Keratinocyte (primary cell): ENCODE data around the gene DIP2C. TPM values are rescaled to one million over a fixed set of nuclear protein-coding genes. Genes with fewer than 3 reads are reported as not detected.

Experiments used
- DNase-seq: peaks from one replicate; pipeline ENCODE4 v3.0.0-alpha.2; 2011; ENCODE audit warnings: low read depth, missing footprints, low spot score
- FAIRE-seq: peaks from 2 replicates; lab custom pipeline; 2011; peaks lifted over from hg19 to GRCh38; lab: Jason Lieb, UNC
- H2AFZ ChIP-seq: 2 replicates; pipeline ENCODE4 v1.6.0; 2012; ENCODE audit warnings: low read length, control low read depth, inconsistent platforms; ENCODE audit not compliant: control insufficient read depth
- H3K27ac ChIP-seq: 2 replicates; pipeline ENCODE4 v1.5.1; 2011; ENCODE audit warnings: low read length; ENCODE audit not compliant: control insufficient read depth, insufficient read depth
- H3K27me3 ChIP-seq: 3 replicates; pipeline ENCODE4 v1.6.0; 2011; ENCODE audit warnings: low read length; ENCODE audit not compliant: control insufficient read depth, insufficient read depth; ENCODE audit errors: extremely low read depth
- H3K36me3 ChIP-seq, 2 experiments: 2 replicates in 1 of 2; 3 replicates in 1 of 2; pipeline ENCODE4 v1.5.1; 2011; ENCODE audit warnings: low read length in 2 of 2, mild to moderate bottlenecking in 1 of 2; ENCODE audit not compliant: control insufficient read depth in 2 of 2, insufficient read depth in 2 of 2; ENCODE audit errors: extremely low read depth in 1 of 2
- H3K4me1 ChIP-seq: 3 replicates; pipeline ENCODE4 v1.5.1; 2011; ENCODE audit warnings: low read length; ENCODE audit not compliant: control insufficient read depth, insufficient read depth; ENCODE audit errors: extremely low read depth
- H3K4me2 ChIP-seq: 3 replicates; pipeline ENCODE4 v1.6.0; 2011; ENCODE audit warnings: low read depth, low read length; ENCODE audit not compliant: control insufficient read depth, insufficient read depth; ENCODE audit errors: extremely low read depth
- H3K4me3 ChIP-seq, 3 experiments: fragments of 200-600 bp in 1 of 3; sonication (generic) in 1 of 3; 2 replicates in 2 of 3; 3 replicates in 1 of 3; pipeline ENCODE4 v1.5.1; 2011 to 2016; ENCODE audit warnings: low read length in 3 of 3, mild to moderate bottlenecking in 3 of 3, control low read depth in 2 of 3, inconsistent platforms in 1 of 3, low read depth in 1 of 3, mixed read lengths in 1 of 3, mixed run types in 1 of 3, moderate library complexity in 1 of 3; ENCODE audit not compliant: control insufficient read depth in 2 of 3, insufficient read depth in 2 of 3; ENCODE audit errors: extremely low read depth in 1 of 3
- H3K79me2 ChIP-seq: 2 replicates; pipeline ENCODE4 v1.6.0; 2012; ENCODE audit warnings: low read length; ENCODE audit not compliant: control insufficient read depth, insufficient read depth
- H3K9ac ChIP-seq: 3 replicates; pipeline ENCODE4 v1.6.0; 2011; ENCODE audit warnings: low read length; ENCODE audit not compliant: control insufficient read depth, insufficient read depth; ENCODE audit errors: extremely low read depth
- H3K9me1 ChIP-seq: 3 replicates; pipeline ENCODE4 v1.6.0; 2011; ENCODE audit warnings: low read length; ENCODE audit not compliant: control insufficient read depth, insufficient read depth; ENCODE audit errors: extremely low read depth
- H3K9me3 ChIP-seq: 2 replicates; pipeline ENCODE4 v1.5.1; 2012; ENCODE audit warnings: low read depth, low read length; ENCODE audit not compliant: control insufficient read depth
- H4K20me1 ChIP-seq: 3 replicates; pipeline ENCODE4 v1.6.0; 2011; ENCODE audit warnings: low read length; ENCODE audit not compliant: control insufficient read depth, insufficient read depth; ENCODE audit errors: extremely low read depth
- CTCF ChIP-seq, 3 experiments: IDR thresholded peaks in 1 of 3; conservative IDR thresholded peaks in 1 of 3; optimal IDR thresholded peaks in 1 of 3; 2 replicates in 2 of 3; 3 replicates in 1 of 3; pipeline versions ENCODE3 to v1.5.1; 2011; ENCODE audit warnings: low read length in 3 of 3, mild to moderate bottlenecking in 3 of 3, moderate library complexity in 2 of 3, control low read depth in 1 of 3, inconsistent platforms in 1 of 3; ENCODE audit not compliant: insufficient read depth in 2 of 3; ENCODE audit errors: extremely low read depth in 1 of 3
- EZH2 ChIP-seq: IDR thresholded peaks from one replicate; pipeline ENCODE4 v1.6.1; 2012; ENCODE audit warnings: inconsistent platforms, mild to moderate bottlenecking, low read length, moderate library complexity
- dilution Hi-C: fragments of 300-500 bp; cut with MboI; formaldehyde crosslinking; loops from one replicate; pipeline ENCODE4 v1.7.0; 2020; ENCODE audit warnings: low sequenced_read_pairs; ENCODE audit not compliant: extremely low pct_ligation_motif_present
- polyA plus RNA-seq, 5 experiments: library from polyadenylated mRNA; depleted of rRNA in 3 of 5; stranded (reverse) in 3 of 5; stranded (forward) in 1 of 5; unstranded in 1 of 5; fragments of >200 nt; gene quantifications; 1 replicate in 1 of 5; 2 replicates in 3 of 5; 3 replicates in 1 of 5; pipeline versions ENCODE4 v1.2.1 to v1.2.3, GENCODE V29; 2011 to 2012; ENCODE audit warnings: missing spikeins in 2 of 5, low read depth in 1 of 5, low replicate concordance in 1 of 5

The DIP2C gene
- polyA plus RNA-seq, 1 donor (not counting 4 experiments of a cell fraction or from before 2014, with no cell fraction given), result 1.3 TPM

DNA sequence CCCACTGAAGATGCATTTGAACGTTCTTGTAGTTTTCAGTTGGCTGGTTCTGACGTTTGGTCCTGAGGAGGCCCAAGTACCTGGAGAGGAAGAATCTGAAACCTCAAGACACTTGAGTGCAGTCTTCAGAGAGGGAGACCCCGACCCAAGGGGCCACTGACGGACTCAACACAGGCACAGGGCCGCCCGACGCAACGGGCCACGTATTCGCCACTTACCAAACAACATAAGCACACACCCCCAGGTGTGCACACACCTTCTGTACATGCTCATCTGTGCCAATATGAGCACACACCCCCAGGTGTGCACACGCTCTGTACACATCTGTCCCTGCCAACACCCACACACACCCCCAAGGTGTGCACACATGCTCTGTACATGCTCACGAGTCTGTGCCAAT is 68.5 kb downstream of the DIP2C start:
- Histone ChIP-seq H3K27me3 (no peaks in the 10 kb centered on the region), H3K4me2 (no peak overlapping the region), H3K9me3 (no peaks in the 10 kb centered on the region), H2AFZ (no peak overlapping the region), H4K20me1 (no peaks in the 10 kb centered on the region), H3K4me1 (no peaks in the 10 kb centered on the region), H3K9me1 (no peaks in the 10 kb centered on the region), H3K27ac (no peak overlapping the region), H3K9ac (no peak overlapping the region), H3K4me3 (no peak overlapping the region), H3K36me3 (no peaks in the 10 kb centered on the region), H3K79me2 (no peaks in the 10 kb centered on the region)
- FAIRE-seq (no peak), DNase-seq (no peak)
- TF ChIP-seq CTCF (optimal IDR thresholded peaks at IDR 0.05 in 1 of 3, IDR thresholded peaks at IDR 0.05 in 1 of 3, conservative IDR thresholded peaks at IDR 0.05 in 1 of 3; ENCODE audit: extremely low read depth in 1 of 3, insufficient read depth in 2 of 3, low read length in 3 of 3) (no peak), EZH2 (no peak)
- dilution Hi-C loops, result no loop called here

- no peak overlapping the region for H3K4me3 ChIP-seq
- dilution Hi-C loops, result no loop called here
- no peak overlapping the region for H3K4me2 ChIP-seq
- H3K9me1 ChIP-seq, result no peaks in the 10 kb centered on the region
- no peak overlapping the region for H3K27ac ChIP-seq
- H2AFZ ChIP-seq, result no peak overlapping the region
- no peak for TF ChIP-seq CTCF (optimal IDR thresholded peaks at IDR 0.05 in 1 of 3, IDR thresholded peaks at IDR 0.05 in 1 of 3, conservative IDR thresholded peaks at IDR 0.05 in 1 of 3; ENCODE audit: extremely low read depth in 1 of 3, insufficient read depth in 2 of 3, low read length in 3 of 3)
- no peak for TF ChIP-seq EZH2
- FAIRE-seq, result no peak
- H3K27me3 ChIP-seq, result no peaks in the 10 kb centered on the region
- no peaks in the 10 kb centered on the region for H3K9me3 ChIP-seq
- no peak overlapping the region for H3K9ac ChIP-seq
- no peak for DNase-seq
- H3K4me1 ChIP-seq, result peaks cover 2% of the 10 kb centered on the region
- no peaks in the 10 kb centered on the region for H3K36me3 ChIP-seq
- no peaks in the 10 kb centered on the region for H4K20me1 ChIP-seq
- no peaks in the 10 kb centered on the region for H3K79me2 ChIP-seq
Observed at GRCh38 chr10:620417-620816, 69.1 kb downstream of the DIP2C start.
